ENCODE data around the gene EMILIN1.

- no peak for TF ChIP-seq EZH2 (IDR thresholded peaks at IDR 0.05; ENCODE audit: borderline replicate concordance, low read depth, low read length, severe bottlenecking)
- TF ChIP-seq CTCF (IDR thresholded peaks at IDR 0.05; ENCODE audit: extremely low read depth in 1 of 2, insufficient read depth in 1 of 2, low read depth in 1 of 2, low read length in 2 of 2), result no peak
- no peak for TF ChIP-seq MYC (IDR thresholded peaks at IDR 0.05; ENCODE audit: low read depth, low read length)
- TF ChIP-seq POLR2A (IDR thresholded peaks at IDR 0.05; ENCODE audit: low read depth, low read length), result no peak
- no peak for TF ChIP-seq FOS (IDR thresholded peaks at IDR 0.05; ENCODE audit: borderline replicate concordance, insufficient read depth, low read length)
- no peak for TF ChIP-seq POLR2AphosphoS5 (IDR thresholded peaks at IDR 0.05; ENCODE audit: insufficient read depth, low read depth, low read length)
- TF ChIP-seq GATA2 (IDR thresholded peaks at IDR 0.05; ENCODE audit: insufficient read depth, insufficient read length, low read depth, low read length), result no peak
These were observed 29.8 kb downstream of the EMILIN1 start for GRCh38 chr2:27108221-27108620.

All from endothelial cell of umbilical vein (primary cell).